ENCODE measurements around the gene NRCAM.
A peak's percentile ranks its signal among the peaks of the same experiment; 100 is the strongest.

Gene NRCAM

GRCh38 chr7:108423089-108423989 is 32.9 kb downstream of the NRCAM start:
- DNase-seq: no peak

GRCh38 chr7:108421720-108422331 is 34.4 kb downstream of the NRCAM start:
- no peak for DNase-seq

- no peak for DNase-seq
Observed at GRCh38 chr7:108419961-108420908, 36.0 kb downstream of the NRCAM start.

GRCh38 chr7:108418946-108419345 is 37.3 kb downstream of the NRCAM start:
- DNase-seq: no peak

- no peak for DNase-seq
Observed at GRCh38 chr7:108417926-108418325, 38.3 kb downstream of the NRCAM start.

- DNase-seq: no peak
Observed at GRCh38 chr7:108417144-108417543, 39.1 kb downstream of the NRCAM start.

GRCh38 chr7:108415821-108416536 is 40.3 kb downstream of the NRCAM start:
- DNase-seq: peak; percentile 61

- no peak for DNase-seq
Observed at GRCh38 chr7:108415084-108415483, 41.2 kb downstream of the NRCAM start.

- DNase-seq: no peak
Observed at GRCh38 chr7:108413782-108414492, 42.3 kb downstream of the NRCAM start.

GRCh38 chr7:108413337-108413736 is 42.9 kb downstream of the NRCAM start:
- DNase-seq: no peak

- no peak for DNase-seq
Observed at GRCh38 chr7:108409146-108409545, 47.1 kb downstream of the NRCAM start.

GRCh38 chr7:108408296-108408991 is 47.8 kb downstream of the NRCAM start:
- no peak for DNase-seq

- DNase-seq: no peak
Observed at GRCh38 chr7:108407676-108408075, 48.6 kb downstream of the NRCAM start.

GRCh38 chr7:108406222-108406890 is 49.9 kb downstream of the NRCAM start:
- no peak for DNase-seq

- DNase-seq: no peak
Observed at GRCh38 chr7:108404509-108405420, 51.5 kb downstream of the NRCAM start.

- peak; percentile 69 for DNase-seq
Observed at GRCh38 chr7:108403597-108404217, 52.5 kb downstream of the NRCAM start.

GRCh38 chr7:108402865-108403264 is 53.4 kb downstream of the NRCAM start:
- no peak for DNase-seq

GRCh38 chr7:108396080-108396479 is 60.2 kb downstream of the NRCAM start:
- peak; percentile 58 for DNase-seq

- no peak for DNase-seq
Observed at GRCh38 chr7:108395426-108395825, 60.8 kb downstream of the NRCAM start.

Data from retina (tissue), 1 donor.